ENCODE measurements around the gene TOPBP1. TPM values are rescaled to one million over a fixed set of nuclear protein-coding genes. Genes with fewer than 3 reads are reported as not detected.

The TOPBP1 gene
- total RNA-seq, 2 donors from 2014 or later, result 22.6 to 34.3 TPM

- TF ChIP-seq CTCF (IDR thresholded peaks at IDR 0.05), result no peak
- no peak for TF ChIP-seq POLR2A (IDR thresholded peaks at IDR 0.05)
- DNase-seq (peak in 1 of 4 donors; percentile 19), ATAC-seq (no peak)
- Histone ChIP-seq H3K36me3 (replicated peaks in 1 of 2; ENCODE audit: insufficient read depth in 1 of 2, low read depth in 2 of 2) (peaks cover 0 to 23% of the 10 kb centered on the region in 2 donors), H3K27ac (no peak overlapping the region), H3K4me1 (no peaks in the 10 kb centered on the region), H3K27me3 (no peaks in the 10 kb centered on the region), H3K9me3 (no peaks in the 10 kb centered on the region), H3K4me3 (no peak overlapping the region)
- WGBS, 2 donors, result 93 to 98% methylated on average over 4 of the region's 4 CpGs
- intact Hi-C loops (cut with DNase I), result no loop called here
These were observed 20.5 kb downstream of the TOPBP1 start for GRCh38 chr3:133641254-133641653.

GRCh38 chr3:133633439-133633838, 28.3 kb downstream of the TOPBP1 start:
- Histone ChIP-seq H3K27ac (no peak overlapping the region), H3K36me3 (replicated peaks in 1 of 2; ENCODE audit: insufficient read depth in 1 of 2, low read depth in 2 of 2) (peaks cover 0 to 9% of the 10 kb centered on the region in 2 donors), H3K27me3 (no peaks in the 10 kb centered on the region), H3K9me3 (no peaks in the 10 kb centered on the region), H3K4me1 (no peaks in the 10 kb centered on the region), H3K4me3 (no peak overlapping the region)
- ATAC-seq (no peak), DNase-seq (no peak)
- TF ChIP-seq CTCF (IDR thresholded peaks at IDR 0.05) (no peak), POLR2A (IDR thresholded peaks at IDR 0.05) (no peak)
- intact Hi-C loops (cut with DNase I), result no loop called here
- 58 to 67% methylated on average over 4 of the region's 4 CpGs for WGBS, 2 donors

GRCh38 chr3:133629146-133629545, 32.6 kb downstream of the TOPBP1 start:
- intact Hi-C loops (cut with DNase I), result no loop called here
- DNase-seq (no peak), ATAC-seq (no peak)
- no peak for TF ChIP-seq CTCF (IDR thresholded peaks at IDR 0.05)
- TF ChIP-seq POLR2A (IDR thresholded peaks at IDR 0.05), result no peak
- Histone ChIP-seq H3K36me3 (replicated peaks in 1 of 2; ENCODE audit: insufficient read depth in 1 of 2, low read depth in 2 of 2) (peaks cover 0 to 2% of the 10 kb centered on the region in 2 donors), H3K27me3 (no peaks in the 10 kb centered on the region), H3K4me1 (no peaks in the 10 kb centered on the region), H3K9me3 (no peaks in the 10 kb centered on the region), H3K4me3 (no peak overlapping the region), H3K27ac (no peak overlapping the region)
- 68 to 72% methylated on average over 2 of the region's 2 CpGs for WGBS, 2 donors

- Histone ChIP-seq H3K9me3 (no peaks in the 10 kb centered on the region), H3K27ac (no peak overlapping the region), H3K27me3 (no peaks in the 10 kb centered on the region), H3K36me3 (replicated peaks in 1 of 2; ENCODE audit: insufficient read depth in 1 of 2, low read depth in 2 of 2) (peaks cover 0 to 10% of the 10 kb centered on the region in 2 donors), H3K4me3 (no peak overlapping the region), H3K4me1 (no peaks in the 10 kb centered on the region)
- DNase-seq (no peak), ATAC-seq (no peak)
- no peak for TF ChIP-seq POLR2A (IDR thresholded peaks at IDR 0.05)
- no peak for TF ChIP-seq CTCF (IDR thresholded peaks at IDR 0.05)
- intact Hi-C loops (cut with DNase I), result no loop called here
These were observed 34.0 kb downstream of the TOPBP1 start for GRCh38 chr3:133627789-133628188.

GRCh38 chr3:133620066-133620784, 41.5 kb downstream of the TOPBP1 start:
- H3K36me3 ChIP-seq (replicated peaks in 1 of 2; ENCODE audit: insufficient read depth in 1 of 2, low read depth in 2 of 2), result peaks cover 0 to 20% of the 10 kb centered on the region in 2 donors
- DNase-seq (no peak), ATAC-seq (no peak)
- no peaks in the 10 kb centered on the region for H3K27me3 ChIP-seq
- H3K27ac ChIP-seq, result no peak overlapping the region
- intact Hi-C loops (cut with DNase I), result no loop called here
- no peaks in the 10 kb centered on the region for H3K4me1 ChIP-seq
- H3K9me3 ChIP-seq, result no peaks in the 10 kb centered on the region
- WGBS, 2 donors, result 96 to 97% methylated on average over 13 of the region's 13 CpGs
- H3K4me3 ChIP-seq, result no peak overlapping the region
- TF ChIP-seq CTCF (IDR thresholded peaks at IDR 0.05), result no peak
- no peak for TF ChIP-seq POLR2A (IDR thresholded peaks at IDR 0.05)
